Measurements from ENCODE around the gene MSH6.

Gene MSH6

DNA sequence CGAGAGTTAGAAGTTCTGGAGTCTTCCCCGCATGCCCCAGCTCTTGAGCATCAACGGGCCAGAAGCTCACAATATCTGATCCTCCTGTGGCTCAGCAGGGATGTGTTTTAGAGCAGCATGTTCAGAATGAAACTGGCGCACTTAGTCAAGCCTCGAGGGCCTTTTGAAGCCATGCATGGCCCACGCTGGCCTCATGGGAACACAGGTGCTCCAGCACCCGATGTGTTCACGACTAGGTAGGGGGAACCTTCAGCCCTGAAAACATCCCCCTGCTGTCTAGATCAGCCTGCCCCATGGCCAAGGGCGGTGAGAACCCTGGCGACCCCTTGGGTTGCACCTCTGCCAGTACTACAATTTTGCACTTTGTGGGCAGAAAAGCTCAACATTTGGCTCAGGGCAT is 32.8 kb downstream of the MSH6 start:
- TF ChIP-seq, protein P1, sequence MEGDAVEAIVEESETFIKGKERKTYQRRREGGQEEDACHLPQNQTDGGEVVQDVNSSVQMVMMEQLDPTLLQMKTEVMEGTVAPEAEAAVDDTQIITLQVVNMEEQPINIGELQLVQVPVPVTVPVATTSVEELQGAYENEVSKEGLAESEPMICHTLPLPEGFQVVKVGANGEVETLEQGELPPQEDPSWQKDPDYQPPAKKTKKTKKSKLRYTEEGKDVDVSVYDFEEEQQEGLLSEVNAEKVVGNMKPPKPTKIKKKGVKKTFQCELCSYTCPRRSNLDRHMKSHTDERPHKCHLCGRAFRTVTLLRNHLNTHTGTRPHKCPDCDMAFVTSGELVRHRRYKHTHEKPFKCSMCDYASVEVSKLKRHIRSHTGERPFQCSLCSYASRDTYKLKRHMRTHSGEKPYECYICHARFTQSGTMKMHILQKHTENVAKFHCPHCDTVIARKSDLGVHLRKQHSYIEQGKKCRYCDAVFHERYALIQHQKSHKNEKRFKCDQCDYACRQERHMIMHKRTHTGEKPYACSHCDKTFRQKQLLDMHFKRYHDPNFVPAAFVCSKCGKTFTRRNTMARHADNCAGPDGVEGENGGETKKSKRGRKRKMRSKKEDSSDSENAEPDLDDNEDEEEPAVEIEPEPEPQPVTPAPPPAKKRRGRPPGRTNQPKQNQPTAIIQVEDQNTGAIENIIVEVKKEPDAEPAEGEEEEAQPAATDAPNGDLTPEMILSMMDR (conservative IDR thresholded peaks at IDR 0.05), result no peak
- TF ChIP-seq ZFX (IDR thresholded peaks at IDR 0.05), result no peak
- no peak overlapping the region for H3K27ac ChIP-seq

GRCh38 chr2:47818777-47819176 is 35.8 kb downstream of the MSH6 start:
- H3K27ac ChIP-seq, result no peak overlapping the region
- no peak for TF ChIP-seq ZFX (IDR thresholded peaks at IDR 0.05)
- TF ChIP-seq, protein P1 (conservative IDR thresholded peaks at IDR 0.05), result no peak

- TF ChIP-seq, protein P1 (conservative IDR thresholded peaks at IDR 0.05), result no peak
- no peak for TF ChIP-seq ZFX (IDR thresholded peaks at IDR 0.05)
- H3K27ac ChIP-seq, result no peak overlapping the region
These were observed 36.9 kb downstream of the MSH6 start for GRCh38 chr2:47819834-47820233.

- no peak overlapping the region for H3K27ac ChIP-seq
- TF ChIP-seq ZFX (IDR thresholded peaks at IDR 0.05), result no peak
These were observed 39.6 kb downstream of the MSH6 start for GRCh38 chr2:47822518-47822917.

DNA sequence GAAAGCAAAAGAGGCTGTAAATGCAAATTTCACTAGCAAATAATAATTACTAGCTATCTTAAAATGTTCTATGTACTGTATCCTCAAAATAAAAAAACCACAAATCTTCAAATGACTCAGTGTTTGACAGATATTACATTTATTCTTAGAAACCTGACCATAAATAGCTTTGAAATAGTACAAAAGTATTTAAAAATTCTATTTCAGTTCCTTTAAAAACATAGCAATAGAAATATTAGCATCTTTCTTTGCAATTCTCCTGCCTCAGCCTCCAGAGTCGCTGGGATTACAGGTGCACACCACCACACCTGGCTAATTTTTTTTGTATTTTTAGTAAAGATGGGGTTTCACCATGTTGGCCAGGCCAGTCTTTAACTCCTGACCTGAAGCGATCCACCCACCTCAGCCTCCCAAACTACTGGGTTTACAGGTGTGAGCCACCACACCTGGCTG is 50.6 kb downstream of the MSH6 start:
- H3K27ac ChIP-seq, result no peak overlapping the region
- TF ChIP-seq, protein P1 (conservative IDR thresholded peaks at IDR 0.05), result no peak
- no peak for TF ChIP-seq ZFX (IDR thresholded peaks at IDR 0.05)

GRCh38 chr2:47838249-47838648 is 55.3 kb downstream of the MSH6 start:
- TF ChIP-seq ZFX (IDR thresholded peaks at IDR 0.05), result no peak
- TF ChIP-seq, protein P1 (conservative IDR thresholded peaks at IDR 0.05), result no peak

GRCh38 chr2:47838686-47839085 is 55.7 kb downstream of the MSH6 start:
- TF ChIP-seq ZFX (IDR thresholded peaks at IDR 0.05), result no peak
- TF ChIP-seq, protein P1 (conservative IDR thresholded peaks at IDR 0.05), result no peak
- H3K27ac ChIP-seq, result no peak overlapping the region

More at GRCh38 chr2:47838249-47838648, 55.3 kb downstream of the MSH6 start:
- H3K27ac ChIP-seq, result no peak overlapping the region

- no peak overlapping the region for H3K27ac ChIP-seq
- TF ChIP-seq ZFX (IDR thresholded peaks at IDR 0.05), result no peak
- TF ChIP-seq, protein P1 (conservative IDR thresholded peaks at IDR 0.05), result no peak
These were observed 59.9 kb downstream of the MSH6 start for GRCh38 chr2:47842846-47843245.
